Measurements from ENCODE around the gene CCDC195. TPM values are rescaled to one million over a fixed set of nuclear protein-coding genes. Genes with fewer than 3 reads are reported as not detected.

CCDC195 gene
- polyA plus RNA-seq, 1 donor from 2014 or later, result not detected

GRCh38 chr2:224722250-224722649, 6.1 kb upstream of the CCDC195 start:
- peak overlapping the region; percentile 64 for H3K27ac ChIP-seq (ENCODE audit: low read length)
- no peaks in the 10 kb centered on the region for H4K20me1 ChIP-seq (ENCODE audit: insufficient read depth)
- H3K4me2 ChIP-seq (ENCODE audit: low read length), result peak overlapping the region; percentile 17
- H3K27me3 ChIP-seq (ENCODE audit: insufficient read depth, low read depth, low read length), result no peaks in the 10 kb centered on the region
- H3K9ac ChIP-seq (ENCODE audit: low read length), result peak overlapping the region; percentile 31
- H3K9me2 ChIP-seq (ENCODE audit: insufficient read depth, low read length), result no peaks in the 10 kb centered on the region
- peak overlapping the region; percentile 34 for H3K4me3 ChIP-seq (ENCODE audit: low read length)
- TF ChIP-seq EP300 (conservative IDR thresholded peaks at IDR 0.05; ENCODE audit: poor library complexity, severe bottlenecking), result no peak
- TF ChIP-seq EZH2 (IDR thresholded peaks at IDR 0.05; ENCODE audit: borderline replicate concordance, insufficient read depth, low read length, poor library complexity, severe bottlenecking), result no peak
- no peak for TF ChIP-seq RAD21 (conservative IDR thresholded peaks at IDR 0.05)
- no peak for TF ChIP-seq REST (IDR thresholded peaks at IDR 0.05; ENCODE audit: borderline replicate concordance)
- TF ChIP-seq SMC3 (conservative IDR thresholded peaks at IDR 0.05; ENCODE audit: poor library complexity), result no peak
- no peak for TF ChIP-seq TAF1 (IDR thresholded peaks at IDR 0.05; ENCODE audit: low read depth)
- no peak for TF ChIP-seq POLR2AphosphoS5 (IDR thresholded peaks at IDR 0.05)
- TF ChIP-seq CTCF (IDR thresholded peaks at IDR 0.05; ENCODE audit: poor library complexity, severe bottlenecking), result no peak
- no peak for TF ChIP-seq MXI1 (conservative IDR thresholded peaks at IDR 0.05; ENCODE audit: poor library complexity, severe bottlenecking)
- H3F3A ChIP-seq (ENCODE audit: insufficient read depth, low read length, poor library complexity, severe bottlenecking), result no peaks in the 10 kb centered on the region
- no peaks in the 10 kb centered on the region for H3K9me3 ChIP-seq (ENCODE audit: low read length)
- no peaks in the 10 kb centered on the region for H3K79me2 ChIP-seq (replicated peaks; ENCODE audit: insufficient read depth, low read length)
- no peak overlapping the region for H2AFZ ChIP-seq (ENCODE audit: low read depth, low read length)
- H3K36me3 ChIP-seq (ENCODE audit: insufficient read depth, low read length), result no peaks in the 10 kb centered on the region

DNA sequence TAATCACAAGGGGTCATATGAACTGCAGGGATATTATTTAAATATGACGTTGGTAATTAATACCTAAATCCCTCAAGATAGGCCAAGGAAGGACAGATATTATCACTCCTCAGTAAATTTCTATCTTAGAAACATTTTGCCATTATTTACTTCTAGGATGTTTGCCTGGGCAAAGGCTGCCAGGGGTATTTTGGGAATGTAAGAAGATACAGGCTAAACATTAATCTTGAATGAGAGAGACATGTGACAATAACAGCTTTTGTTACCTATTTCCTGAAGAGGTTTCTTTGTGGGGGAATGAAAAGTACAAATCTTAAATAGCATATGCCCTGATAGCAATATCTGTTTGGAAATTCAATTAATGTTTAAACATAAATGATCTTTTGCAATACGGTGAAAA, 756 bp upstream of the CCDC195 start:
- no peak overlapping the region for H3K4me2 ChIP-seq (ENCODE audit: low read length)
- H3F3A ChIP-seq (ENCODE audit: insufficient read depth, low read length, poor library complexity, severe bottlenecking), result no peaks in the 10 kb centered on the region
- no peak overlapping the region for H2AFZ ChIP-seq (ENCODE audit: low read depth, low read length)
- H3K9ac ChIP-seq (ENCODE audit: low read length), result no peak overlapping the region
- H3K27me3 ChIP-seq (ENCODE audit: insufficient read depth, low read depth, low read length), result no peaks in the 10 kb centered on the region
- H3K27ac ChIP-seq (ENCODE audit: low read length), result no peak overlapping the region
- TF ChIP-seq EZH2 (IDR thresholded peaks at IDR 0.05; ENCODE audit: borderline replicate concordance, insufficient read depth, low read length, poor library complexity, severe bottlenecking), result no peak
- no peak for TF ChIP-seq CTCF (IDR thresholded peaks at IDR 0.05; ENCODE audit: poor library complexity, severe bottlenecking)
- TF ChIP-seq RAD21 (conservative IDR thresholded peaks at IDR 0.05), result no peak
- TF ChIP-seq TAF1 (IDR thresholded peaks at IDR 0.05; ENCODE audit: low read depth), result no peak
- no peak for TF ChIP-seq REST (IDR thresholded peaks at IDR 0.05; ENCODE audit: borderline replicate concordance)
- TF ChIP-seq EP300 (conservative IDR thresholded peaks at IDR 0.05; ENCODE audit: poor library complexity, severe bottlenecking), result no peak
- TF ChIP-seq POLR2AphosphoS5 (IDR thresholded peaks at IDR 0.05), result no peak
- no peak for TF ChIP-seq MXI1 (conservative IDR thresholded peaks at IDR 0.05; ENCODE audit: poor library complexity, severe bottlenecking)
- no peak for TF ChIP-seq SMC3 (conservative IDR thresholded peaks at IDR 0.05; ENCODE audit: poor library complexity)
- no peak overlapping the region for H3K4me3 ChIP-seq (ENCODE audit: low read length)
- no peaks in the 10 kb centered on the region for H3K9me2 ChIP-seq (ENCODE audit: insufficient read depth, low read length)
- H3K79me2 ChIP-seq (replicated peaks; ENCODE audit: insufficient read depth, low read length), result no peaks in the 10 kb centered on the region
- no peaks in the 10 kb centered on the region for H4K20me1 ChIP-seq (ENCODE audit: insufficient read depth)
- no peaks in the 10 kb centered on the region for H3K36me3 ChIP-seq (ENCODE audit: insufficient read depth, low read length)
- H3K9me3 ChIP-seq (ENCODE audit: low read length), result no peaks in the 10 kb centered on the region
